Activated naive CD4-positive, alpha-beta T cell treated with anti-CD3 and anti-CD28 coated beads for 36 hours (primary cell): ENCODE measurements around the gene SULT4A1. TPM values are rescaled to one million over a fixed set of nuclear protein-coding genes. Genes with fewer than 3 reads are reported as not detected.
A peak's percentile ranks its signal among the peaks of the same experiment; 100 is the strongest.

ENCODE experiments used
- CTCF ChIA-PET: fragments of 350-600 bp; sonication (Branson Sonifier 250); formaldehyde crosslinking; loops from one replicate; lab custom pipeline; 2021; ENCODE audit warnings: antibody characterized with exemption; lab: Charles Lee
- DNase-seq: peaks from one replicate; pipeline ENCODE4 v3.0.0-alpha.2; 2020
- H3K27ac Mint-ChIP-seq: one replicate; pipeline ENCODE4 v1.8.0; 2021; ENCODE audit warnings: mild to moderate bottlenecking, mixed read lengths
- H3K27me3 Mint-ChIP-seq: one replicate; pipeline ENCODE4 v1.8.0; 2021; ENCODE audit warnings: low read depth, mixed read lengths
- H3K36me3 Mint-ChIP-seq: one replicate; pipeline ENCODE4 v1.8.0; 2021; ENCODE audit warnings: low read depth, mixed read lengths
- H3K4me1 Mint-ChIP-seq: one replicate; pipeline ENCODE4 v1.8.0; 2021; ENCODE audit warnings: low read depth, mixed read lengths
- H3K4me3 Mint-ChIP-seq: one replicate; pipeline ENCODE4 v1.8.0; 2021; ENCODE audit warnings: mild to moderate bottlenecking, moderate library complexity, mixed read lengths
- H3K9me3 Mint-ChIP-seq: one replicate; pipeline ENCODE4 v1.8.0; 2021; ENCODE audit warnings: mixed read lengths
- intact Hi-C: fragments of 100-400 bp; cut with micrococcal nuclease; formaldehyde crosslinking; loops from one replicate; pipeline ENCODE4 v1.15.1; 2023
- total RNA-seq, 2 experiments: library from RNA; stranded (reverse); gene quantifications; one replicate each; pipeline ENCODE4 v1.2.3, GENCODE V29; 2021

Gene SULT4A1
- total RNA-seq, 2 experiments from 2014 or later = not detected

GRCh38 chr22:43884600-43885318 lies 22.4 kb upstream of the SULT4A1 start:
- intact Hi-C loops = loop anchor here (5.0 kb wide), 1 partner anchor 497 kb away; no protein-coding TSS in a partner anchor
- no peaks in the 10 kb centered on the region for H3K36me3 Mint-ChIP-seq
- peaks cover 25% of the 10 kb centered on the region for H3K27me3 Mint-ChIP-seq
- no peaks in the 10 kb centered on the region for H3K9me3 Mint-ChIP-seq
- H3K4me1 Mint-ChIP-seq = no peaks in the 10 kb centered on the region
- no peak overlapping the region for H3K27ac Mint-ChIP-seq
- DNase-seq = peak; percentile 60
- no peak overlapping the region for H3K4me3 Mint-ChIP-seq
- CTCF ChIA-PET = interaction anchor here (0.5 to 3.4 kb wide), 15 partner anchors 8 to 497 kb away, joined by 3 to 14 read pairs (median 3); no protein-coding TSS in a partner anchor

DNA sequence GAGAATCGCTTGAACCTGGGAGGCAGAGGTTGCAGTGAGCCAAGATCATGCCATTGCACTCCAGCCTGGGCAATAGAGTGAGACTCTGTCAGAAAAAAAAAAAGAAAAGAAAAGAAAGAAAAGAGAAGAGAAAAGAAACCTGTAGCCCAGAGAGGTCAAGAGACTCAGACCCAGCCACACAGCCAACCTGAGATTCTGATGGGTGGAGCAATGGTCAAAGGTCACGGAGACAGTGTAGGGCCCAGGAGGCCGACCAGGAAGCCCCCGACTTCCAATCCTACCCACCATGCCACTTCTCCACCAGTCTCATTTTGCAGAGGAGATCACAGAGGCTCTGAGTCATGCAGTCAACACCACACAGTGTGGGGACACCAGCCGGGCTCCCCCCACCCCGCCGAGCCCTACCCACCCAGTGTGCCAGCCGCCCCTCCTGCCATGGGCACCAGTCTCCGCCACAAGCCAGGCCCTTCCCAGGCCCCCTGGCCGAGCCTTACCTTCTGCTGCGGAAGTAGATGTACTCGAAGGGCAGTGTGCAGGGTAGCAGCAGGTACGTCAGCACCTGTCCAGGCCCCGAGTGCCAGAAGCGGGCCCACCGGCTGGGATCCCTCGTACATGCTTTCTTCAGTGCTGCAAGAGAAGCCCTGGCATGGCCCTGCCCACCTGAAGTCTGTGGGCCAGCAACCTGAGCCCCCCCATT lies 21.6 kb upstream of the SULT4A1 start:
- H3K4me3 Mint-ChIP-seq = no peak overlapping the region
- no peaks in the 10 kb centered on the region for H3K36me3 Mint-ChIP-seq
- H3K27ac Mint-ChIP-seq = no peak overlapping the region
- no peaks in the 10 kb centered on the region for H3K4me1 Mint-ChIP-seq
- intact Hi-C loops = loop anchor here (1.0 to 5.0 kb wide), 2 partner anchors 62 to 497 kb away; no protein-coding TSS in a partner anchor
- H3K27me3 Mint-ChIP-seq = peaks cover 23% of the 10 kb centered on the region
- no peak for DNase-seq
- CTCF ChIA-PET = interaction anchor here (0.7 to 2.6 kb wide), 14 partner anchors 16 to 207 kb away, joined by 3 to 26 read pairs (median 4); no protein-coding TSS in a partner anchor
- no peaks in the 10 kb centered on the region for H3K9me3 Mint-ChIP-seq

GRCh38 chr22:43883012-43883661 lies 20.8 kb upstream of the SULT4A1 start:
- Mint-ChIP-seq H3K36me3 (no peaks in the 10 kb centered on the region), H3K27me3 (peaks cover 21% of the 10 kb centered on the region), H3K9me3 (no peaks in the 10 kb centered on the region), H3K27ac (no peak overlapping the region), H3K4me3 (no peak overlapping the region), H3K4me1 (no peaks in the 10 kb centered on the region)
- CTCF ChIA-PET = interaction anchor here (0.6 to 2.6 kb wide), 13 partner anchors 15 to 1207 kb away, joined by 3 to 26 read pairs (median 4); no protein-coding TSS in a partner anchor
- intact Hi-C loops = loop anchor here (1.0 to 5.0 kb wide), 2 partner anchors 63 to 496 kb away; no protein-coding TSS in a partner anchor
- DNase-seq = peak; percentile 74

- H3K36me3 Mint-ChIP-seq = no peaks in the 10 kb centered on the region
- H3K4me3 Mint-ChIP-seq = no peak overlapping the region
- no peaks in the 10 kb centered on the region for H3K4me1 Mint-ChIP-seq
- no peaks in the 10 kb centered on the region for H3K9me3 Mint-ChIP-seq
- H3K27me3 Mint-ChIP-seq = peaks cover 20% of the 10 kb centered on the region
- no peak for DNase-seq
- no peak overlapping the region for H3K27ac Mint-ChIP-seq
- intact Hi-C loops = loop anchor here (5.0 kb wide), 1 partner anchor 495 kb away; no protein-coding TSS in a partner anchor
- CTCF ChIA-PET = interaction anchor here (0.6 to 2.6 kb wide), 10 partner anchors 16 to 1206 kb away, joined by 3 to 26 read pairs (median 4); no protein-coding TSS in a partner anchor
Measured at GRCh38 chr22:43882122-43882767, 19.9 kb upstream of the SULT4A1 start.

DNA sequence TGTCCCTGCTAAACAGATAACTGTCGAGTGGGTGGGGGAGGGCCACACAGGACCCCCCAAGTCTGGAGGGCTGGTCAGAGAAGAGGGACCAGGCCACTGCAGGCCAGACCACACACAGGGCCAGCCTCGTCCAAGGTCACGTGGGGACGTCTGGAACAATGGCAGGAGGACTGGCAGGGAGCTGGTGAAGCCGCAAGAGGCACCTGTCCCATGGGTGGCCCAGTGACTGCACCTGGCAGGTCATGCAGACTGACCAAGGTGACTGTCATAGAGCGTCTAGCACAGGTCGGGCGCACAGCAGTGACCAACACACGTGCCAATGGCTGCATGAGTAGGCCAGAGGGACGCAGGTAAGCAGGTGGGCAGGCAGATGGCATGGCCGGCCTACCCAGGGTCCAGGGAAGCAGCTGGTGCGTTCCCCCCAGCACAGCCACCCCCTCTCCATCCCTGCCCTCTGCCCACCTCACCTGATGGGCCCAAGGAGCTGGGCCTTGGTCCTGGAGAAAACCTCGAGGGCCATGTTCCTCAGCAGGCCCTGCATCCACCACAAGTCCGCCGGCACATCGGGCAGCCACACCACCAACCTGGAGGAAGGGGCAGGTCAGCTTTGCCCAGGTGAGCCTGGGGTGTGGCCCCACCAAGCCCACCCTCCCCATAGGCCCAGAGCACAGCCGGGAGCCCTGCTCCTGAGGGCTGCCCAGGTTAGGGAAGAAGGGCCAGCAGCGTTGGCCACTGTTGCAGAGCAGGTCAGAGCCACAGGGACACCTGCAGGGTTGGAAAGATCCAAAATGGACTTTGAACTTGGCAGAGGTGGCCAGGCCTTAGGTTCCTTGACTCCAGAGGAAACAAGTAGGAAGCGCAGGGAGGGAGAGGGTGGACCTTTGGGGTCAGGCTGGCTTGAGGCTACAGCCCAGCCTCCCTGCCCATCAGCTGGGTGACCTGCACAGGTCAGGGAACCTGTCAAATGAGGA lies 19.1 kb upstream of the SULT4A1 start:
- Mint-ChIP-seq H3K36me3 (no peaks in the 10 kb centered on the region), H3K4me3 (no peak overlapping the region), H3K27ac (no peak overlapping the region), H3K9me3 (no peaks in the 10 kb centered on the region), H3K27me3 (peaks cover 18% of the 10 kb centered on the region), H3K4me1 (no peaks in the 10 kb centered on the region)
- intact Hi-C loops = loop anchor here (5.0 kb wide), 1 partner anchor 494 kb away; no protein-coding TSS in a partner anchor
- CTCF ChIA-PET = interaction anchor here (0.6 to 2.6 kb wide), 3 partner anchors 54 to 91 kb away, joined by 3 to 26 read pairs (median 3); no protein-coding TSS in a partner anchor
- DNase-seq = no peak

DNA sequence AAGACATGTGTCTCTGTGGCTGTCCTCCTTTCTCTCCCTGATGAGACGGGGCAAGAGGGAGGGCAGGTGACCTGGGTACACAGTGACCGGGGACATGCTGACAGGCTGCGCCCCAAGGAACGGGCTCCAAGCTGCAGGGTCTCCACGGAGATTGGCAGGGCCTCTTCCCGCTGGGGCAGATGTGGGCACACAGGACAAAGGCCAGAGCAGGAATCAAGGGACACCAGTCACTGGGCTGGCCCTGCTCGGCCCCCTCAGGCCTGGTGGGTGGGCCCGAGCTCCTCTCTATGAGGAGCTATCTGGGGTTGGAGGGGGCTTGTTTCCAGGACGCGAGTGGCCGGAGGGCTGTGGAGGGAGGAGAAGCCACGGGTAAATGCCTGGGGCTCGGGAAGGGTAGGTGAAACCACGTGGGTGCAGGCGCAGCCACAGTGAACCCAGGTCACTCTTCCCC lies 18.3 kb upstream of the SULT4A1 start:
- no peaks in the 10 kb centered on the region for H3K36me3 Mint-ChIP-seq
- no peak overlapping the region for H3K4me3 Mint-ChIP-seq
- CTCF ChIA-PET = no interaction called here
- intact Hi-C loops = loop anchor here (5.0 kb wide), 1 partner anchor 493 kb away; no protein-coding TSS in a partner anchor
- no peak for DNase-seq
- peaks cover 16% of the 10 kb centered on the region for H3K27me3 Mint-ChIP-seq
- no peak overlapping the region for H3K27ac Mint-ChIP-seq
- no peaks in the 10 kb centered on the region for H3K4me1 Mint-ChIP-seq
- H3K9me3 Mint-ChIP-seq = no peaks in the 10 kb centered on the region

DNA sequence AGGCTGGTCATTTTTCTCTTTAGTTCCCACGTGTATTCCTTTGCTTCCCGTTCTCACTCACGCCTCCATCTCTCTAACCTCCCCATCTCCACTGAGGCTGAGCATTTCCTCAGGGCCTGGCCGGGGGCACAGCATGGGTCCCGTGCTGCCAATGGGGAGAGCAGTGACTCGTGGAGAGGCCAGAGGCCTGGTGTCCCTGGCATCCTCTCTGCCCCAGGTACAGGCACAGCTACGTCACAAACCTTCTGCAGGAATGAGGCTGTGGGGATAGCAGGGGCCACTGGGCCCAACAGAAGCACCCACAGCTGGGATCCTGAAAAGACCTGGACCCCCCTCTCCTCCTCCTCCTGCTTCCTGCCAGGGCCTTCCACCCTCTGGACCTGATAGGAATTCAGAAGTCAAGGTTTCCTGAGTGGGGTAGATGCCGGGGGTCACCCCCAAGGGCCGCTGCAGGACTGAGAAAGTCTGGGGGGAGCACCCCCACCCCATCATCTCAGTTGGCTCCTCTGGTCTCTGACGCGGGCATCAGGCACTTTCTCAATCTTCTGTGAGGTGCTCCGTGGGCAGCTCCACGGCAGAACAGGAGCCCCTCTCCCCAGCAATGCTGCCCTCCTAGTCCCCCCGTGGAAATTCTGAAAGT lies 17.7 kb upstream of the SULT4A1 start:
- H3K27ac Mint-ChIP-seq = no peak overlapping the region
- no peak for DNase-seq
- CTCF ChIA-PET = no interaction called here

GRCh38 chr22:43878831-43879550 lies 16.7 kb upstream of the SULT4A1 start:
- Mint-ChIP-seq H3K4me3 (no peak overlapping the region), H3K4me1 (no peaks in the 10 kb centered on the region), H3K27ac (no peak overlapping the region), H3K9me3 (no peaks in the 10 kb centered on the region), H3K27me3 (peaks cover 16% of the 10 kb centered on the region), H3K36me3 (no peaks in the 10 kb centered on the region)
- DNase-seq = no peak
- intact Hi-C loops = no loop called here
- CTCF ChIA-PET = interaction anchor here (0.7 kb wide), 1 partner anchor 108 kb away, joined by 3 read pairs; no protein-coding TSS in a partner anchor

More for the DNA sequence above, 17.7 kb upstream of the SULT4A1 start:
- Mint-ChIP-seq H3K36me3 (no peaks in the 10 kb centered on the region), H3K4me1 (no peaks in the 10 kb centered on the region), H3K9me3 (no peaks in the 10 kb centered on the region), H3K27me3 (peaks cover 17% of the 10 kb centered on the region), H3K4me3 (no peak overlapping the region)
- intact Hi-C loops = loop anchor here (5.0 kb wide), 1 partner anchor 493 kb away; no protein-coding TSS in a partner anchor

DNA sequence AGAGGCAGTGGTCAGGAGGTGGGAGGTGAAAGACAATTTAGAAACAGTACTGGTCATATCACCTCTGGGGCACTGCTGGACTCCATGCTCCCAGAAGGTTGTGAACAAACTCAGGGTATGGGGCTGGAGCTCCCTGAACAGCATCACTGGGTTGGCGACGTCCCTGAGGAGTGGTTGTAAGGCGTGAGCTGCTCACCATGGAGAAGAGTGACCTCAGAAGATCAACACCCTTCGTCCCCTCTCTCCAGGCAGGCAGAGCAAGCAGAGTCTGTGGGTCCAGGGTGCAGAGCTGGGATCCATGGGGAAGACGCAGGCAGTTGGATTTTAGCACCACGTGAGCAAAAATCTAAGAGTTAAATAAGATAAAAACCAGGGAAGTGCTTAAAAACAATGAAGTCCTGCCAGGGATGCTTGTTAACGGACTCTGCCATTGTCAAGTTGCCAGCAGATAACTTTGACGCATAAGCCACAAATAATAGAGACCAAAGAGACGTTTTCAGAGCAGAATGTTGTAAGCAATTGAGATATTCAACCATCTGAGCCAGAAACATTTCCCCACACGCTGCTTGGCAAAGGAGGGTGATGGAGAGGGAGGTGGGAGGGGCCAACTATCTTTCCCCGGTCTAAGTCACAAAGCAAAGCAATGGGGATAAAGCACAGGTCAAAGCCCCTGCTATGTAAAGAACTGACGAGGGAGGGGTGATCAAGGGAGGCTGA lies 15.9 kb upstream of the SULT4A1 start:
- Mint-ChIP-seq H3K27me3 (peaks cover 21% of the 10 kb centered on the region), H3K36me3 (no peaks in the 10 kb centered on the region), H3K27ac (no peak overlapping the region), H3K4me1 (no peaks in the 10 kb centered on the region), H3K9me3 (no peaks in the 10 kb centered on the region), H3K4me3 (no peak overlapping the region)
- intact Hi-C loops = no loop called here
- DNase-seq = no peak
- CTCF ChIA-PET = interaction anchor here (0.9 kb wide), 1 partner anchor 11 kb away, joined by 3 read pairs; no protein-coding TSS in a partner anchor
